Endometrial microvascular endothelial cells (primary cell): ENCODE results near the gene LRRC8C. TPM values are rescaled to one million over a fixed set of nuclear protein-coding genes. Genes with fewer than 3 reads are reported as not detected.

Experiments
- in situ Hi-C: cut with HindIII; loops from 2 replicates; pipeline ENCODE4 v1.10.0; 2017; ENCODE audit warnings: low sequenced_read_pairs, low pct_unique_long_range_greater_than_20kb; ENCODE audit errors: inconsistent ontology term
- total RNA-seq: library from RNA; depleted of rRNA; stranded (reverse); fragments of >200 nt; gene quantifications from one replicate; pipeline ENCODE4 v1.2.3, GENCODE V29; 2015; ENCODE audit errors: inconsistent ontology term

LRRC8C gene
- total RNA-seq, 1 donor from 2014 or later = 32.2 TPM

- in situ Hi-C loops = no loop called here
Observed at GRCh38 chr1:89660224-89661061, 27.5 kb downstream of the LRRC8C start.

GRCh38 chr1:89665941-89666340 lies 33.0 kb downstream of the LRRC8C start:
- in situ Hi-C loops = no loop called here

- in situ Hi-C loops = no loop called here
Observed at GRCh38 chr1:89666640-89667039, 33.7 kb downstream of the LRRC8C start.

GRCh38 chr1:89667691-89668090 lies 34.8 kb downstream of the LRRC8C start:
- in situ Hi-C loops = no loop called here

GRCh38 chr1:89668961-89669360 lies 36.0 kb downstream of the LRRC8C start:
- in situ Hi-C loops = no loop called here

GRCh38 chr1:89669441-89669840 lies 36.5 kb downstream of the LRRC8C start:
- in situ Hi-C loops = no loop called here

GRCh38 chr1:89670163-89670562 lies 37.2 kb downstream of the LRRC8C start:
- in situ Hi-C loops = no loop called here

GRCh38 chr1:89670711-89671110 lies 37.8 kb downstream of the LRRC8C start:
- in situ Hi-C loops = no loop called here

- in situ Hi-C loops = no loop called here
Observed at GRCh38 chr1:89671775-89672488, 39.0 kb downstream of the LRRC8C start.

- in situ Hi-C loops = no loop called here
Observed at GRCh38 chr1:89672489-89673183, 39.7 kb downstream of the LRRC8C start.

- in situ Hi-C loops = no loop called here
Observed at GRCh38 chr1:89673251-89673650, 40.3 kb downstream of the LRRC8C start.

- in situ Hi-C loops = no loop called here
Observed at GRCh38 chr1:89675677-89676076, 42.8 kb downstream of the LRRC8C start.

- in situ Hi-C loops = no loop called here
Observed at GRCh38 chr1:89681045-89681729, 48.3 kb downstream of the LRRC8C start.

- in situ Hi-C loops = no loop called here
Observed at GRCh38 chr1:89682611-89683010, 49.7 kb downstream of the LRRC8C start.

- in situ Hi-C loops = no loop called here
Observed at GRCh38 chr1:89685461-89685860, 52.5 kb downstream of the LRRC8C start.

GRCh38 chr1:89686520-89686919 lies 53.6 kb downstream of the LRRC8C start:
- in situ Hi-C loops = no loop called here

- in situ Hi-C loops = no loop called here
Observed at GRCh38 chr1:89687254-89687653, 54.3 kb downstream of the LRRC8C start.

GRCh38 chr1:89688607-89689006 lies 55.7 kb downstream of the LRRC8C start:
- in situ Hi-C loops = no loop called here

GRCh38 chr1:89689234-89689633 lies 56.3 kb downstream of the LRRC8C start:
- in situ Hi-C loops = no loop called here
